Neuronal stem cell (in vitro differentiated cells): Measurements from ENCODE around the gene PTPN3.

Source experiments
- DNase-seq: peaks from one replicate; pipeline ENCODE4 v3.0.0-alpha.2; 2013; ENCODE audit warnings: low spot score
- H2AFZ ChIP-seq: one replicate; pipeline ENCODE4 v1.6.1; 2013; ENCODE audit warnings: mild to moderate bottlenecking, low read length, inconsistent platforms
- H2AK5ac ChIP-seq: 2 replicates; pipeline ENCODE4 v1.6.1; 2013; ENCODE audit warnings: low read depth, mild to moderate bottlenecking, inconsistent platforms, low read length, moderate library complexity, mixed read lengths
- H2BK120ac ChIP-seq: 2 replicates; pipeline ENCODE4 v1.6.1; 2013; ENCODE audit warnings: low read depth, mild to moderate bottlenecking, inconsistent platforms, low read length, moderate library complexity, mixed read lengths
- H2BK12ac ChIP-seq: one replicate; pipeline ENCODE4 v1.6.1; 2013; ENCODE audit warnings: low read length, inconsistent platforms
- H2BK15ac ChIP-seq: 2 replicates; pipeline ENCODE4 v1.6.1; 2013; ENCODE audit warnings: mild to moderate bottlenecking, low read length, inconsistent platforms, mixed read lengths
- H2BK5ac ChIP-seq: one replicate; pipeline ENCODE4 v1.6.1; 2013; ENCODE audit warnings: inconsistent platforms, mild to moderate bottlenecking, low read length, moderate library complexity
- H3K14ac ChIP-seq: one replicate; pipeline ENCODE4 v1.6.1; 2013; ENCODE audit warnings: low read length, inconsistent platforms
- H3K18ac ChIP-seq: 2 replicates; pipeline ENCODE4 v1.6.1; 2013; ENCODE audit warnings: low read length, inconsistent platforms
- H3K23ac ChIP-seq: 2 replicates; pipeline ENCODE4 v1.6.1; 2013; ENCODE audit warnings: low read depth, mild to moderate bottlenecking, mixed read lengths, low read length, inconsistent platforms; ENCODE audit not compliant: poor library complexity
- H3K27ac ChIP-seq: replicated peaks from 3 replicates; pipeline ENCODE4 v1.5.1; 2013; ENCODE audit warnings: low read length, inconsistent platforms
- H3K27me3 ChIP-seq, 3 experiments: 2 replicates each; pipeline ENCODE4 v1.6.1; 2013; ENCODE audit warnings: low read length in 3 of 3, mild to moderate bottlenecking in 2 of 3, inconsistent platforms in 1 of 3, low read depth in 1 of 3, mixed read lengths in 1 of 3, moderate library complexity in 1 of 3; ENCODE audit not compliant: control insufficient read depth in 3 of 3, insufficient read depth in 3 of 3
- H3K36me3 ChIP-seq, 2 donors: replicated peaks in 1 of 2; 2 replicates each; pipeline ENCODE4 v1.6.1; 2013; ENCODE audit warnings: low read length in 2 of 2; ENCODE audit not compliant: control insufficient read depth in 2 of 2, insufficient read depth in 2 of 2
- H3K4ac ChIP-seq: 2 replicates; pipeline ENCODE4 v1.6.1; 2013; ENCODE audit warnings: inconsistent platforms, mild to moderate bottlenecking, low read length, moderate library complexity
- H3K4me1 ChIP-seq, 2 donors: 1 replicate in 1 of 2; 2 replicates in 1 of 2; pipeline ENCODE4 v1.6.1; 2013; ENCODE audit warnings: low read length in 2 of 2, low read depth in 1 of 2; ENCODE audit not compliant: control insufficient read depth in 2 of 2, insufficient read depth in 1 of 2
- H3K4me2 ChIP-seq: one replicate; pipeline ENCODE4 v1.6.1; 2013; ENCODE audit warnings: mild to moderate bottlenecking, low read length, inconsistent platforms; ENCODE audit not compliant: insufficient read depth, poor library complexity, severe bottlenecking
- H3K4me3 ChIP-seq, 2 donors: 2 replicates each; pipeline ENCODE4 v1.5.1; 2013; ENCODE audit warnings: low read length in 2 of 2, mild to moderate bottlenecking in 2 of 2, inconsistent platforms in 1 of 2, moderate library complexity in 1 of 2
- H3K79me1 ChIP-seq: one replicate; pipeline ENCODE4 v1.6.1; 2013; ENCODE audit warnings: low read depth, mild to moderate bottlenecking, inconsistent platforms, low read length, moderate library complexity
- H3K9ac ChIP-seq: one replicate; pipeline ENCODE4 v1.6.1; 2013; ENCODE audit warnings: mild to moderate bottlenecking, low read depth, low read length, inconsistent platforms; ENCODE audit not compliant: poor library complexity
- H3K9me3 ChIP-seq, 2 donors: replicated peaks in 1 of 2; 2 replicates each; pipeline versions ENCODE3 to v1.6.1; 2013; ENCODE audit warnings: low read length in 2 of 2, mild to moderate bottlenecking in 2 of 2, inconsistent platforms in 1 of 2, low read depth in 1 of 2, mixed read lengths in 1 of 2, moderate library complexity in 1 of 2; ENCODE audit not compliant: control insufficient read depth in 2 of 2, insufficient read depth in 1 of 2
- H4K8ac ChIP-seq: one replicate; pipeline ENCODE4 v1.6.1; 2013; ENCODE audit warnings: low read depth, mild to moderate bottlenecking, inconsistent platforms, low read length, moderate library complexity
- H4K91ac ChIP-seq: one replicate; pipeline ENCODE4 v1.6.1; 2013; ENCODE audit warnings: low read length, low read depth, mild to moderate bottlenecking, inconsistent platforms; ENCODE audit not compliant: poor library complexity
- WGBS, 2 donors: extraction: QIAGEN DNeasy Blood & Tissue Kit; methylation state at CpG; one replicate each; pipeline ENCODE4 v1.1.7; 2013; ENCODE audit warnings: missing lambda C conversion rate in 2 of 2, mixed read lengths in 1 of 2; ENCODE audit not compliant: insufficient read length in 2 of 2, insufficient replicate concordance in 1 of 2; ENCODE audit errors: extremely low coverage in 2 of 2; 5-methylcytosine and 5-hydroxymethylcytosine counted together

The PTPN3 gene

DNA sequence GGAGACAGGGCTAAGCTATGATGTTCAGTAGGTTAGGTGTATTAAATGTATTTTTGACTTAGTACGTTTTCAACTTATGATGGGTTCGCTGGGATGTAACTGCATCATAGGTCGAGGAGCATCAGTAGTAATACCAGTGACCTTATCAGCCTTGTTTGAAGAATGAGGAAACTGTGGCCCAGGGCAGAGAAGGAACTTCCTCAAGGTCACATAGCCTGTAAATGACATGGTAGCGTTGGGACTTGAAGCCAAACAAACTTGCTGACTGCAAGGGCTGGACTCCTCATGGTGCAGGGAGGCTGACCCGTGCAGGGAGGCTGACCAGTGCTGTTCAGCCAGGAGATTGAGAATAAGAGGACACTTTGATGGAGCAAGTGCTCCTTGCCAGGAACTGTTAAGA, 21.3 kb upstream of the PTPN3 start:
- H2AK5ac ChIP-seq = no peak overlapping the region
- no peak overlapping the region for H3K23ac ChIP-seq
- H3K14ac ChIP-seq = no peak overlapping the region
- H3K27ac ChIP-seq = no peak overlapping the region
- H3K9ac ChIP-seq = no peak overlapping the region
- no peak for DNase-seq
- H2BK12ac ChIP-seq = no peak overlapping the region
- H3K18ac ChIP-seq = no peak overlapping the region
- H3K4me2 ChIP-seq = no peak overlapping the region
- no peak overlapping the region for H4K8ac ChIP-seq
- no peak overlapping the region for H2BK15ac ChIP-seq
- H2AFZ ChIP-seq = no peak overlapping the region
- no peaks in the 10 kb centered on the region for H3K36me3 ChIP-seq
- H2BK5ac ChIP-seq = no peak overlapping the region
- no peak overlapping the region for H3K4me3 ChIP-seq
- peaks cover 0 to 21% (median 0%) of the 10 kb centered on the region in 3 experiments for H3K27me3 ChIP-seq
- no CpG with 5 or more reads among the region's 5 CpGs for WGBS, 2 donors
- H3K4ac ChIP-seq = no peak overlapping the region
- no peaks in the 10 kb centered on the region for H3K79me1 ChIP-seq
- no peaks in the 10 kb centered on the region for H3K9me3 ChIP-seq
- H2BK120ac ChIP-seq = no peak overlapping the region
- H3K4me1 ChIP-seq = peaks cover 0 to 3% of the 10 kb centered on the region in 2 donors
- H4K91ac ChIP-seq = no peak overlapping the region

DNA sequence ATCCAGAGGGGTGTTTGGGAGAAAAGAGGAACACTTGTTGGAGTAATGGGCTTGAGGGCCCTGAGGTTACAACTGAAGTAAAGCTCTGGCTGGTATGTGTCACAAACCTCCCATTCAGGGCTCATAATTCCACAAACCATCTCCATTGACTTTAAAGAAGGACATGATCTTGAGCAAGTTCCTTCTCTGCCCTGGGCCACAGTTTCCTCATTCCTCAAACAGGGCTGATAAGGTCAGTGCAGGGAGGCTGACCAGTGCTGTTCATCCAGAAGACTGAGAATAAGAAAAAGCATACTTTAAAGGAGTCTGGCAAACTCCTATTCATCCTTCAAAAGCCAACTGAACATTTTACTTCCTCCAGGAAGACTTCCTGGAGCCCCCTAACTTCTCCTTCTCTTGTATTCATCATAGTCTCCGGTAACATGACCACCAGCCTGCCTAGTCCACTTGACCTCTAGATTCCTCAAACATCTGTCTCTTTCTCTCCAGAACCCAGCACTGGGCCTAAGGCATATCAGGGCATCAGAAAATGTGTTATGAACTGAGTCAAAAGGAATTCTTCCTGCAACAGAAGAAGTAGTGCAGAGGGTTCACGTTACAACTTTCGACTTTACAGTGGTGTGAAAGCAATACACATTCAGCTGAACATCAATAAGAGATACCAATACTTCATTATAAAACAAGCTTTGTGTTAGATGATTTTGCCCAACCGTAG, 20.7 kb upstream of the PTPN3 start:
- Histone ChIP-seq H2BK12ac (no peak overlapping the region), H4K91ac (no peak overlapping the region), H3K18ac (no peak overlapping the region), H2BK120ac (no peak overlapping the region), H3K9me3 (no peaks in the 10 kb centered on the region), H2BK5ac (no peak overlapping the region), H3K27ac (no peak overlapping the region), H2BK15ac (no peak overlapping the region), H3K4me1 (peaks cover 0 to 3% of the 10 kb centered on the region in 2 donors), H4K8ac (no peak overlapping the region), H3K14ac (no peak overlapping the region), H3K79me1 (no peaks in the 10 kb centered on the region), H3K4me2 (no peak overlapping the region), H3K4ac (no peak overlapping the region), H3K4me3 (no peak overlapping the region), H2AFZ (no peak overlapping the region), H3K9ac (no peak overlapping the region), H3K36me3 (no peaks in the 10 kb centered on the region), H3K27me3 (peaks cover 0 to 27% (median 0%) of the 10 kb centered on the region in 3 experiments), H3K23ac (no peak overlapping the region), H2AK5ac (no peak overlapping the region)
- WGBS, 2 donors = no CpG with 5 or more reads among the region's 4 CpGs
- no peak for DNase-seq

DNA sequence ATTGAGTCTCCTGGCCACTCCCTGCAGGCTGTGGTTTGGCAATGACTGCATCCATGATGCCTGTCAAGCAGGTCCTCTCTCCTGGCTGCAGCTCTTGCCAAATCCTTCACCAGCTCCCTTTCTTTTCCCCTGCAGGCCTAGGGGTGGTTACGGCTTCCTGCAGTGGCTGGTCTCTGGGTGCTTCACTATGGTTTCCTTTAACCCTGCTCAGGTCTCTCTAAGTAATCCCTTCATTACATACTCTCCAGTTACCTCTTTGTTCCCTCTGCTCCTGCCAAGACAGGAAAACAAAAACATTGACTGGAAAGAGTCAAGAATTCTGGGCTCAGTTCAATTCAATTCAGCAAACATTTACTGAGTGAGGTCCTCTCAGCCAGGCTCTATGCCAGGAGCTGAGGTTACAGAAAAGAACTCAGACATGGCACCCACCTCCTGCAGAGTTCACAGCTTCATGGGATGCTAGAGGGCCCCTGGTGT, 19.8 kb upstream of the PTPN3 start:
- Histone ChIP-seq H3K9me3 (no peaks in the 10 kb centered on the region), H2BK15ac (no peak overlapping the region), H3K23ac (no peak overlapping the region), H3K14ac (no peak overlapping the region), H3K4me2 (no peak overlapping the region), H3K4ac (no peak overlapping the region), H3K79me1 (no peaks in the 10 kb centered on the region), H3K4me3 (no peak overlapping the region), H3K27ac (no peak overlapping the region), H2BK5ac (no peak overlapping the region), H2AFZ (no peak overlapping the region), H2BK120ac (no peak overlapping the region), H4K91ac (no peak overlapping the region), H2AK5ac (no peak overlapping the region), H3K9ac (no peak overlapping the region), H3K18ac (no peak overlapping the region), H3K4me1 (peaks cover 0 to 3% of the 10 kb centered on the region in 2 donors), H3K36me3 (no peaks in the 10 kb centered on the region), H2BK12ac (no peak overlapping the region), H4K8ac (no peak overlapping the region), H3K27me3 (peaks cover 0 to 28% (median 0%) of the 10 kb centered on the region in 3 experiments)
- no CpG with 5 or more reads among the region's 1 CpG for WGBS, 2 donors
- DNase-seq = no peak

DNA sequence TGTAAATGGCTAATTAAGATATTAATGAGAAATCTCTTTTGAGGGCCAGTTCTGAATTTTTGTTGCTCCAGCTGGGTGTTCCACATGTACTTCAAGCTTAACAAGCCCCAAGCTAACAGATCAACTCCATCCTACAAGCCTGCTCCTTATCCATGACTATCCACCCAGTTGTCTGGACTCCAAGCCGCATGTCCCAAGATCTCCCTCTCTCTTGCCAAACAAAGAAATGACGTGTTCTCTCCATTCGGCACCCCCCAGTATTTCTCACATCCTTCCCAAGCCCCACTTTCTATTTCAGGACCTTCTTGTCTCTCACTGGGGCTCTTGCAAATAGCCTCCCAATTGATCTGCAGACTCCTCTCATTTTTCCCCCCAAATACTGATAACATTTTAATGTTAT, 15.8 kb upstream of the PTPN3 start:
- H3K23ac ChIP-seq = no peak overlapping the region
- no peak overlapping the region for H2BK12ac ChIP-seq
- no peak overlapping the region for H3K27ac ChIP-seq
- WGBS, 2 donors = no CpG with 5 or more reads among the region's 3 CpGs
- no peak overlapping the region for H4K8ac ChIP-seq
- no peaks in the 10 kb centered on the region for H3K9me3 ChIP-seq
- no peak overlapping the region for H3K4ac ChIP-seq
- H2BK15ac ChIP-seq = no peak overlapping the region
- H4K91ac ChIP-seq = no peak overlapping the region
- no peak overlapping the region for H3K4me3 ChIP-seq
- H3K4me1 ChIP-seq = peaks cover 0 to 3% of the 10 kb centered on the region in 2 donors
- no peak overlapping the region for H3K4me2 ChIP-seq
- no peak overlapping the region for H2BK5ac ChIP-seq
- H3K14ac ChIP-seq = no peak overlapping the region
- no peak overlapping the region for H2AK5ac ChIP-seq
- no peak overlapping the region for H3K9ac ChIP-seq
- no peak for DNase-seq
- H3K18ac ChIP-seq = no peak overlapping the region
- no peak overlapping the region for H2AFZ ChIP-seq
- H3K27me3 ChIP-seq = peaks cover 0 to 45% (median 0%) of the 10 kb centered on the region in 3 experiments
- no peaks in the 10 kb centered on the region for H3K79me1 ChIP-seq
- no peaks in the 10 kb centered on the region for H3K36me3 ChIP-seq
- no peak overlapping the region for H2BK120ac ChIP-seq
